Tibial nerve (tissue), 4 donors: ENCODE results near the gene CATSPER3. TPM values are rescaled to one million over a fixed set of nuclear protein-coding genes. Genes with fewer than 3 reads are reported as not detected.

Source experiments
- DNase-seq, 2 donors: peaks; one replicate each; pipeline ENCODE4 v3.0.0-alpha.2; 2019; ENCODE audit warnings: low spot score in 2 of 2
- H3K27ac ChIP-seq, 4 donors: fragments of 200-600 bp; sonication (generic) in 3 of 4; one replicate each; pipeline ENCODE4 v1.5.1; 2017 to 2019; ENCODE audit warnings: mild to moderate bottlenecking in 1 of 4
- H3K27me3 ChIP-seq, 2 donors: fragments of 200-600 bp; sonication (generic) in 1 of 2; one replicate each; pipeline versions ENCODE4 v1.5.1 to v1.6.0; 2017 to 2019
- H3K36me3 ChIP-seq, 3 donors: fragments of 200-600 bp; sonication (generic); one replicate each; pipeline ENCODE4 v1.5.1; 2018 to 2019
- H3K4me1 ChIP-seq, 4 donors: fragments of 200-600 bp; sonication (generic) in 3 of 4; one replicate each; pipeline ENCODE4 v1.5.1; 2017 to 2019
- H3K4me3 ChIP-seq, 4 donors: fragments of 200-600 bp; sonication (generic) in 3 of 4; one replicate each; pipeline ENCODE4 v1.5.1; 2017 to 2019; ENCODE audit warnings: mild to moderate bottlenecking in 1 of 4, moderate library complexity in 1 of 4
- H3K9me3 ChIP-seq, 4 donors: fragments of 200-600 bp; sonication (generic) in 3 of 4; one replicate each; pipeline ENCODE4 v1.5.1; 2017 to 2019
- EP300 ChIP-seq, 2 donors: sonication (generic); formaldehyde crosslinking; IDR thresholded peaks; one replicate each; pipeline ENCODE4 v1.6.1; 2017; ENCODE audit warnings: antibody characterized with exemption in 2 of 2, mild to moderate bottlenecking in 1 of 2
- POLR2A ChIP-seq, 2 donors: fragments of 450-650 bp; IDR thresholded peaks; one replicate each; pipeline ENCODE4 v1.6.1; 2017; ENCODE audit warnings: antibody characterized with exemption in 2 of 2, mild to moderate bottlenecking in 2 of 2, moderate library complexity in 2 of 2
- WGBS, 2 donors: methylation state at CpG; one replicate each; pipeline ENCODE4 v1.1.5; 2018; 5-methylcytosine and 5-hydroxymethylcytosine counted together
- total RNA-seq, 4 donors: library from RNA; depleted of rRNA; stranded (reverse); fragments of >200 nt; gene quantifications; one replicate each; pipeline ENCODE4 v1.1.0, GENCODE V29; 2016
- TF ChIP-seq, protein P1 (sequence below), 5 experiments: fragments of 200-600 bp in 3 of 5; fragments of 450-650 bp in 2 of 5; sonication (generic) in 3 of 5; IDR thresholded peaks; one replicate each; pipeline ENCODE4 v1.5.1; 2016 to 2019; ENCODE audit warnings: antibody characterized with exemption in 5 of 5, mild to moderate bottlenecking in 3 of 5, moderate library complexity in 2 of 5

CATSPER3 gene
- total RNA-seq, 4 donors from 2014 or later: 0.90 to 1.3 TPM; not detected in 2

DNA sequence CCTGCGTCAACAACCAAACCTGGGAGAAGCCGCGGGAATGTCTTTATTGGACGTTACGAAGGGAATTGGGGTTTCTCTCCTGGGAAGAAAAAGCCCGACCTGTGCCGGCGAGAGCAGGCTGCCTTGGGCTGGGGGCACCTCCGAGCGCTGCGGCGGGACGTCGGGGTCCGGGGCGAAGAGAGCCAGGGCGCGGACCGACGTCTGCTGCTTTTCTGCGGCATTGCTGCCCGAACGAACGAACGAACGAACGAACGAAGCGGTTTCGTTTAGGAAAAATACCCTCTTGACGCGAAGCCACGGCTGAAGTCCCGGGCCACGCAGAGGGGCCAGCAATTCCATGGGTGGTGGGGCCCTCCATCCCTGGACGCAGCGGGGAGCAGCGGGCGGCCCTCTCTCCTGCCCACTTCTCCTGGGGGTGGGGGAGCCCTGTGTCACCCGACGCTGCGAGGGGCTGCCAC, 71.1 kb downstream of the CATSPER3 start:
- peaks cover 0 to 34% (median 9%) of the 10 kb centered on the region in 4 donors for H3K4me1 ChIP-seq
- H3K36me3 ChIP-seq: no peaks in the 10 kb centered on the region
- peak overlapping the region in 2 of 4 donors; percentile 30 to 31 for H3K4me3 ChIP-seq
- 8 to 11% methylated on average over 34 to 35 of the region's 42 CpGs for WGBS, 2 donors
- H3K27me3 ChIP-seq: peaks cover 5 to 98% of the 10 kb centered on the region in 2 donors
- TF ChIP-seq, protein P1, sequence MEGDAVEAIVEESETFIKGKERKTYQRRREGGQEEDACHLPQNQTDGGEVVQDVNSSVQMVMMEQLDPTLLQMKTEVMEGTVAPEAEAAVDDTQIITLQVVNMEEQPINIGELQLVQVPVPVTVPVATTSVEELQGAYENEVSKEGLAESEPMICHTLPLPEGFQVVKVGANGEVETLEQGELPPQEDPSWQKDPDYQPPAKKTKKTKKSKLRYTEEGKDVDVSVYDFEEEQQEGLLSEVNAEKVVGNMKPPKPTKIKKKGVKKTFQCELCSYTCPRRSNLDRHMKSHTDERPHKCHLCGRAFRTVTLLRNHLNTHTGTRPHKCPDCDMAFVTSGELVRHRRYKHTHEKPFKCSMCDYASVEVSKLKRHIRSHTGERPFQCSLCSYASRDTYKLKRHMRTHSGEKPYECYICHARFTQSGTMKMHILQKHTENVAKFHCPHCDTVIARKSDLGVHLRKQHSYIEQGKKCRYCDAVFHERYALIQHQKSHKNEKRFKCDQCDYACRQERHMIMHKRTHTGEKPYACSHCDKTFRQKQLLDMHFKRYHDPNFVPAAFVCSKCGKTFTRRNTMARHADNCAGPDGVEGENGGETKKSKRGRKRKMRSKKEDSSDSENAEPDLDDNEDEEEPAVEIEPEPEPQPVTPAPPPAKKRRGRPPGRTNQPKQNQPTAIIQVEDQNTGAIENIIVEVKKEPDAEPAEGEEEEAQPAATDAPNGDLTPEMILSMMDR (IDR thresholded peaks at IDR 0.05): no peak
- TF ChIP-seq EP300 (IDR thresholded peaks at IDR 0.05) (no peak), POLR2A (IDR thresholded peaks at IDR 0.05) (no peak)
- no peak overlapping the region for H3K27ac ChIP-seq
- DNase-seq: no peak
- no peaks in the 10 kb centered on the region for H3K9me3 ChIP-seq

DNA sequence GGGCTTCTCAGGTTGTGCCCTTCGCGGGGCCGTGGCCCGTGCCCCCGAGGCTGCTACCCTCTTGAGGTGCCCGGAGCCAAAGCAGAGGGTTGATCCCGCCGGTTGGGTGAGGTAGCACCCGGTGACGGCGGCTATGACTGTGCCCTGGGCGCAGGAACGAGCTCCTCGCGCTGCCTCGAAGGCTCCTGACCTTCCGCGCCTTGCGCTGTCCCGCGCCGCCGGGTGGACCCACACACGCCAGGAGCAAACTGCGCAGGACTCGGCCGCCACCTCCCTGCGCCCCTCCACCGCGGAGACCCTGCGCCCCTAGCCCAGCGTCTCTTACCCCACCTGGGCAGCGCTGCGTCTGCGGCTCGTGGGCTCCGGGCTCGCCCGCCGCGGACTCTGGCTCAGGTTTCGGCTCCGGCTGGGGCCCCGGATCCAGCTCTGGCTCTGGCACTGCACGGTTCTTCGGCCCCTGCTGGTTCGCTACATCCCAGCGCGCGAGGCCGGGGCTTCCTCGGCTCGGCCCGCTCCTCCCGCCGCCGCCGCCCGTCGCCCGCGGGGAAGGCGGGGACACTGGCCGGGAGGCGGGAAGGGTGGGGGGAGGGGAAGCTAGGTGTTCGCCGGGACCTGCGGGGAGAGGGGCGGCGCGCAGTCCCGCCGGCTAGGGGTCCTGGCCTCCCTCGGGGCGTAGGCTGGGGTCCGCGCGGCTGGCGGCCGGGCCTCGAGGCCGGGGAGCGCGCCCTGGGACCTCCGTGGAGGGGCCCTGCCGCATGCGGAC, 71.7 kb downstream of the CATSPER3 start:
- no peak overlapping the region for H3K27ac ChIP-seq
- no peak for DNase-seq

DNA sequence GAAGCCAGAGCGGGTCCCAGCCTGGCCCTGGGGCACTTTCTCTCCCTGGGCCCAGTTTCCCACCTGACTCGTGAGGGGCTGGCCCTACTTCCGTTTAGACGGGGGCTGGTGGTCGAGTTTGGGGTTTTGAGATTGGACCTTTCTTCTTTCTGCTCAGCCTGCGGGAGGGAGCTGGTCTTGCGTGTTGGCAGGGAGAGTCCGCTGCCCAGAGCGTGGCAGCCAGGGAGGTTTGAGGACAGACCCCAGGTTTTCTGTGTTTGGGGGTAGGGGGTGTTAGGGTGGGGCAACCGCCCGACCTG, 72.3 kb downstream of the CATSPER3 start:
- Histone ChIP-seq H3K36me3 (no peaks in the 10 kb centered on the region), H3K27me3 (peaks cover 5 to 98% of the 10 kb centered on the region in 2 donors), H3K9me3 (no peaks in the 10 kb centered on the region), H3K4me3 (peak overlapping the region in 1 of 4 donors; percentile 30), H3K4me1 (peaks cover 0 to 25% (median 6%) of the 10 kb centered on the region in 4 donors), H3K27ac (no peak overlapping the region)
- DNase-seq: no peak
- TF ChIP-seq EP300 (IDR thresholded peaks at IDR 0.05): no peak
- TF ChIP-seq POLR2A (IDR thresholded peaks at IDR 0.05): no peak
- TF ChIP-seq, protein P1 (IDR thresholded peaks at IDR 0.05): no peak
- 22% methylated on average over 11 of the region's 11 CpGs; no CpG with 5 or more reads in 1 of the 2 donors for WGBS, 2 donors

More for the DNA sequence above, 71.7 kb downstream of the CATSPER3 start:
- Histone ChIP-seq H3K9me3 (no peaks in the 10 kb centered on the region), H3K27me3 (peaks cover 5 to 98% of the 10 kb centered on the region in 2 donors), H3K4me3 (peak overlapping the region in 2 of 4 donors; percentile 30 to 31), H3K36me3 (no peaks in the 10 kb centered on the region), H3K4me1 (peaks cover 0 to 29% (median 8%) of the 10 kb centered on the region in 4 donors)
- TF ChIP-seq, protein P1 (IDR thresholded peaks at IDR 0.05): no peak
- TF ChIP-seq POLR2A (IDR thresholded peaks at IDR 0.05) (no peak), EP300 (IDR thresholded peaks at IDR 0.05) (no peak)
- WGBS, 2 donors: 0 to 3% methylated on average over 3 to 48 of the region's 87 CpGs

DNA sequence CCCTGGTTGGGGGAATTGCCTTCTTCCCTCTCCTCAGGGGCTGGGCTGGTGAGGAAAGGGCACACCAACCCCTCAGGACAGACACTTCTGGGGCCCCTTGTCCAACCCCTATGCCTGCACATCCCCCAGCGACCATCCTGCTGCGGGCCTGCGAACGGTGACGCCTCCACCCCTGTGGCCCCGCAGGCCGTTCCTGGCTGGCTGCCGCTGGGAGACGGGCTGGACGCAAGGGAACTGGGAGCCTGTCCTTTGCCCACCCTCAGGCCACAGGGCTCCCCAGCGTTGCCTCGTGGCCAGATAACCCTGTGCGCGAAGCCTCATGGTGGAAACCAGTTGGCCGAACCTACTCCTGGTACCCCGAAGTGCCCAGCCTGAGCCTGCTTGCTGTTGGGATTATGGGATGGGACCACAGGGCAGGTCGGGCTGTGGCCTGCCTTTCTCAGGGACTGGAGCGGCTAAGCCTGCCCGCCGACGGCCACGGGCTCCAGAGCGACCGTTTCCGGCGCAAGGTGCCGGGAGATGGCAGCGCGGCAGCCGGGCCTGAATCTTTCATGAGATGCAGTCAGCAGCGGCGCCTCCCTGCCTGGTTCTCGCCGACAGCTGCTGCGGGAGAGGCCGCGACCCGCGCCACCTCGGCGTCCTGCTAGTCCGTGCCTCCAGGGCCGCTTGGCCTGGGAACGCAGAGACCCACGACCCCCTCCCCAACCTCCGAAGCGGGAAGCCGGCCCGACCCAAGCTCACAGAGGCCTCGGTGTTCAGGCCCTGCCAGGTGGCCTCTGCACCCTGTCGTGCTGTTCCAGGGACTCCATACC, 72.8 kb downstream of the CATSPER3 start:
- H3K27ac ChIP-seq: no peak overlapping the region
- H3K4me3 ChIP-seq: no peak overlapping the region
- no peak for DNase-seq
- H3K9me3 ChIP-seq: no peaks in the 10 kb centered on the region
- H3K27me3 ChIP-seq: peaks cover 5 to 97% of the 10 kb centered on the region in 2 donors
- 18% methylated on average over 48 of the region's 51 CpGs; no CpG with 5 or more reads in 1 of the 2 donors for WGBS, 2 donors
- TF ChIP-seq EP300 (IDR thresholded peaks at IDR 0.05): no peak
- no peaks in the 10 kb centered on the region for H3K36me3 ChIP-seq
- peaks cover 0 to 25% (median 6%) of the 10 kb centered on the region in 4 donors for H3K4me1 ChIP-seq

DNA sequence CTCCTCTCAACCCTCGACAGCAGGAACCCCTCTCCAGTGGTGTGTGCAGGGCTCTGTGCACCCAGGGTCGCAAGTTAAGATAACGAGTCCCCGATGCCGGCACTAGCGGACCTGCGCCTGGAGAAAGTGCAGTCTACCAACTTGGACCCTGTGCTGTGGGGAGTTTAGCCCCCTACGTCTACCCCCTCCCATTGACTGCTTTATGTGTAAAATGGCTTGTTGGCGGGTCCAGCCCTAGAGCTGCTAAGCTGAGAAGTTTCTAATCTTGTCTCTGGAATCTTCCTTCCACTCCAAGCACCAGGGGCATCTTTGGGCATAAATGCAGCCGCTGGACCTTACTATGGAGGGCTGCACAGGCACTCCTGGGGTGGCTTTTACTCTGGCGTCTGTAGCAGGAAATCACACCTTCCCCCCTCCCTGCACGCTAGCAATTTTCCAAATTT, 73.5 kb downstream of the CATSPER3 start:
- H3K4me3 ChIP-seq: no peak overlapping the region
- WGBS, 2 donors: 42 to 46% methylated on average over 10 to 12 of the region's 12 CpGs

More for the DNA sequence above, 73.5 kb downstream of the CATSPER3 start:
- Histone ChIP-seq H3K27ac (no peak overlapping the region), H3K27me3 (peaks cover 5 to 96% of the 10 kb centered on the region in 2 donors), H3K9me3 (no peaks in the 10 kb centered on the region), H3K4me1 (peaks cover 0 to 25% (median 6%) of the 10 kb centered on the region in 4 donors), H3K36me3 (no peaks in the 10 kb centered on the region)
- TF ChIP-seq EP300 (IDR thresholded peaks at IDR 0.05) (no peak), POLR2A (IDR thresholded peaks at IDR 0.05) (no peak)
- TF ChIP-seq, protein P1 (IDR thresholded peaks at IDR 0.05): no peak
- no peak for DNase-seq
